Keratinocyte (primary cell): Measurements from ENCODE around the gene CXCR2. TPM values are rescaled to one million over a fixed set of nuclear protein-coding genes. Genes with fewer than 3 reads are reported as not detected.
A peak's percentile ranks its signal among the peaks of the same experiment; 100 is the strongest.

ENCODE experiments used
- DNase-seq: peaks from one replicate; pipeline ENCODE4 v3.0.0-alpha.2; 2011; ENCODE audit warnings: low read depth, missing footprints, low spot score
- FAIRE-seq: peaks from 2 replicates; lab custom pipeline; 2011; peaks lifted over from hg19 to GRCh38; lab: Jason Lieb, UNC
- H2AFZ ChIP-seq: 2 replicates; pipeline ENCODE4 v1.6.0; 2012; ENCODE audit warnings: low read length, control low read depth, inconsistent platforms; ENCODE audit not compliant: control insufficient read depth
- H3K27ac ChIP-seq: 2 replicates; pipeline ENCODE4 v1.5.1; 2011; ENCODE audit warnings: low read length; ENCODE audit not compliant: control insufficient read depth, insufficient read depth
- H3K27me3 ChIP-seq: 3 replicates; pipeline ENCODE4 v1.6.0; 2011; ENCODE audit warnings: low read length; ENCODE audit not compliant: control insufficient read depth, insufficient read depth; ENCODE audit errors: extremely low read depth
- H3K36me3 ChIP-seq, 2 experiments: 2 replicates in 1 of 2; 3 replicates in 1 of 2; pipeline ENCODE4 v1.5.1; 2011; ENCODE audit warnings: low read length in 2 of 2, mild to moderate bottlenecking in 1 of 2; ENCODE audit not compliant: control insufficient read depth in 2 of 2, insufficient read depth in 2 of 2; ENCODE audit errors: extremely low read depth in 1 of 2
- H3K4me1 ChIP-seq: 3 replicates; pipeline ENCODE4 v1.5.1; 2011; ENCODE audit warnings: low read length; ENCODE audit not compliant: control insufficient read depth, insufficient read depth; ENCODE audit errors: extremely low read depth
- H3K4me2 ChIP-seq: 3 replicates; pipeline ENCODE4 v1.6.0; 2011; ENCODE audit warnings: low read depth, low read length; ENCODE audit not compliant: control insufficient read depth, insufficient read depth; ENCODE audit errors: extremely low read depth
- H3K4me3 ChIP-seq, 3 experiments: fragments of 200-600 bp in 1 of 3; sonication (generic) in 1 of 3; 2 replicates in 2 of 3; 3 replicates in 1 of 3; pipeline ENCODE4 v1.5.1; 2011 to 2016; ENCODE audit warnings: low read length in 3 of 3, mild to moderate bottlenecking in 3 of 3, control low read depth in 2 of 3, inconsistent platforms in 1 of 3, low read depth in 1 of 3, mixed read lengths in 1 of 3, mixed run types in 1 of 3, moderate library complexity in 1 of 3; ENCODE audit not compliant: control insufficient read depth in 2 of 3, insufficient read depth in 2 of 3; ENCODE audit errors: extremely low read depth in 1 of 3
- H3K79me2 ChIP-seq: 2 replicates; pipeline ENCODE4 v1.6.0; 2012; ENCODE audit warnings: low read length; ENCODE audit not compliant: control insufficient read depth, insufficient read depth
- H3K9ac ChIP-seq: 3 replicates; pipeline ENCODE4 v1.6.0; 2011; ENCODE audit warnings: low read length; ENCODE audit not compliant: control insufficient read depth, insufficient read depth; ENCODE audit errors: extremely low read depth
- H3K9me1 ChIP-seq: 3 replicates; pipeline ENCODE4 v1.6.0; 2011; ENCODE audit warnings: low read length; ENCODE audit not compliant: control insufficient read depth, insufficient read depth; ENCODE audit errors: extremely low read depth
- H3K9me3 ChIP-seq: 2 replicates; pipeline ENCODE4 v1.5.1; 2012; ENCODE audit warnings: low read depth, low read length; ENCODE audit not compliant: control insufficient read depth
- H4K20me1 ChIP-seq: 3 replicates; pipeline ENCODE4 v1.6.0; 2011; ENCODE audit warnings: low read length; ENCODE audit not compliant: control insufficient read depth, insufficient read depth; ENCODE audit errors: extremely low read depth
- EZH2 ChIP-seq: IDR thresholded peaks from one replicate; pipeline ENCODE4 v1.6.1; 2012; ENCODE audit warnings: inconsistent platforms, mild to moderate bottlenecking, low read length, moderate library complexity
- dilution Hi-C: fragments of 300-500 bp; cut with MboI; formaldehyde crosslinking; loops from one replicate; pipeline ENCODE4 v1.7.0; 2020; ENCODE audit warnings: low sequenced_read_pairs; ENCODE audit not compliant: extremely low pct_ligation_motif_present
- polyA plus RNA-seq, 5 experiments: library from polyadenylated mRNA; depleted of rRNA in 3 of 5; stranded (reverse) in 3 of 5; stranded (forward) in 1 of 5; unstranded in 1 of 5; fragments of >200 nt; gene quantifications; 1 replicate in 1 of 5; 2 replicates in 3 of 5; 3 replicates in 1 of 5; pipeline versions ENCODE4 v1.2.1 to v1.2.3, GENCODE V29; 2011 to 2012; ENCODE audit warnings: missing spikeins in 2 of 5, low read depth in 1 of 5, low replicate concordance in 1 of 5
- TF ChIP-seq, protein P1 (sequence below), 3 experiments: IDR thresholded peaks in 1 of 3; conservative IDR thresholded peaks in 1 of 3; optimal IDR thresholded peaks in 1 of 3; 2 replicates in 2 of 3; 3 replicates in 1 of 3; pipeline versions ENCODE3 to v1.5.1; 2011; ENCODE audit warnings: low read length in 3 of 3, mild to moderate bottlenecking in 3 of 3, moderate library complexity in 2 of 3, control low read depth in 1 of 3, inconsistent platforms in 1 of 3; ENCODE audit not compliant: insufficient read depth in 2 of 3; ENCODE audit errors: extremely low read depth in 1 of 3

The CXCR2 gene
- polyA plus RNA-seq, 1 donor (not counting 4 experiments of a cell fraction or from before 2014, with no cell fraction given) = 1.4 TPM

DNA sequence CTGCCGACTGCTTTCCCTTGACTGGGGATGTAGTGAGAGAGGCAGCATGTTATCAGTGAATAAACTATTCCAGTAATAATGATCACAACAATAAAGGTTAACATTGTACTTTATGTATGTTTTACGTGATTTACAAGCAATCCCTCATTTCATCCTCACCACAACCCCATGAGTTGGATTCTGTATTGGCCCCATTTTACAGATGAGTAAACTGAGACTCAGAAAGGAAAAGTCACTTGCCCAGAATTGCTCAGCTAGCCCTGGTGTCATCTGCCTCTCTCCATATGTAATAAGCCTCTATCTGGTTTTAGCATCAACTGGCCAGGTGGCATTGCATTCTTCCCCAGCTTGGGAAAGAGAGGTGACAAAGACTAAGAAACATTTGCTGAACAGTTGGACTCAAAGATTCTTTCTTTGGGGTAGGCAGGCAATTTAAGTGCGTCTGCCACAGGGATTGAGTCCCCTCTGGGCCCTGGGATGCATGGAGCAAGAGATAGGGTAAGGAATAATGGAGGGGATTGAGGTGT lies 2.2 kb downstream of the CXCR2 start:
- no peaks in the 10 kb centered on the region for H4K20me1 ChIP-seq
- no peak for FAIRE-seq
- TF ChIP-seq, protein P1, sequence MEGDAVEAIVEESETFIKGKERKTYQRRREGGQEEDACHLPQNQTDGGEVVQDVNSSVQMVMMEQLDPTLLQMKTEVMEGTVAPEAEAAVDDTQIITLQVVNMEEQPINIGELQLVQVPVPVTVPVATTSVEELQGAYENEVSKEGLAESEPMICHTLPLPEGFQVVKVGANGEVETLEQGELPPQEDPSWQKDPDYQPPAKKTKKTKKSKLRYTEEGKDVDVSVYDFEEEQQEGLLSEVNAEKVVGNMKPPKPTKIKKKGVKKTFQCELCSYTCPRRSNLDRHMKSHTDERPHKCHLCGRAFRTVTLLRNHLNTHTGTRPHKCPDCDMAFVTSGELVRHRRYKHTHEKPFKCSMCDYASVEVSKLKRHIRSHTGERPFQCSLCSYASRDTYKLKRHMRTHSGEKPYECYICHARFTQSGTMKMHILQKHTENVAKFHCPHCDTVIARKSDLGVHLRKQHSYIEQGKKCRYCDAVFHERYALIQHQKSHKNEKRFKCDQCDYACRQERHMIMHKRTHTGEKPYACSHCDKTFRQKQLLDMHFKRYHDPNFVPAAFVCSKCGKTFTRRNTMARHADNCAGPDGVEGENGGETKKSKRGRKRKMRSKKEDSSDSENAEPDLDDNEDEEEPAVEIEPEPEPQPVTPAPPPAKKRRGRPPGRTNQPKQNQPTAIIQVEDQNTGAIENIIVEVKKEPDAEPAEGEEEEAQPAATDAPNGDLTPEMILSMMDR (optimal IDR thresholded peaks at IDR 0.05 in 1 of 3, IDR thresholded peaks at IDR 0.05 in 1 of 3, conservative IDR thresholded peaks at IDR 0.05 in 1 of 3; ENCODE audit: extremely low read depth in 1 of 3, insufficient read depth in 2 of 3, low read length in 3 of 3) = no peak
- no peak for TF ChIP-seq EZH2

DNA sequence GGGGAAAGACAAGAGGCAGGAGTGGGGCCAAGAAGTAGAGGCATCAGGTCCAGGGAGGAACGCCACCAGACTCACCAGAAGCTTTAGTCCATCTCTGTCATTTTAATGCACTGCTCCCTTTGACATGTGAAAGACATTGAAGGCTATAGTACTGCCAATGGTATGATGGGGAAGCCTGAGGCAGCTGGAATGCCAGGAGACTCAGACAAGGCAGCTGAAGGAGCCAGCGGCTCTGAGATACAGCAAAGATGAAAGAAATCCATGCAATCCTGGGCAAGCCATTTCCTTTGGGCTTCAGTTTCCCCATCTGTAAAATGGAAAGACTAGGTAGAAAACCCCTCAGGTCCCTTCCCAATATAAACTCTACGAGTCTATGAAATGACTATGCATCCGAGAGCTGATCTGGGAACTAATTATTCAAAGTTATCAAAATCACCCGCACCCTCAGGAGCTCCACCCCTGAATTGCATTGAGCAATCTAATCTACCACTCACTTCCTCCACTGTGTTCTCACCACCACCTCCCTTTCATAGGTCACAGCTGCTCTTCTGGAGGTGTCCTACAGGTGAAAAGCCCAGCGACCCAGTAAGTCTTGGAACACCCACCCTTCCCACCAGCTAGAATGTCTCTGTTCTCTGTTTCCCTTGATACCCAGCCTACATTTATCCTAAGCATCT lies 3.1 kb downstream of the CXCR2 start:
- Histone ChIP-seq H4K20me1 (no peaks in the 10 kb centered on the region), H3K79me2 (no peaks in the 10 kb centered on the region), H3K4me3 (no peak overlapping the region), H3K4me2 (peak overlapping the region; percentile 2), H3K9me1 (no peaks in the 10 kb centered on the region), H2AFZ (no peak overlapping the region), H3K9me3 (no peaks in the 10 kb centered on the region), H3K27ac (no peak overlapping the region), H3K9ac (no peak overlapping the region), H3K27me3 (no peaks in the 10 kb centered on the region), H3K4me1 (peaks cover 31% of the 10 kb centered on the region), H3K36me3 (no peaks in the 10 kb centered on the region)
- DNase-seq = no peak
- dilution Hi-C loops = no loop called here
- no peak for TF ChIP-seq EZH2
- TF ChIP-seq, protein P1 (optimal IDR thresholded peaks at IDR 0.05 in 1 of 3, IDR thresholded peaks at IDR 0.05 in 1 of 3, conservative IDR thresholded peaks at IDR 0.05 in 1 of 3; ENCODE audit: extremely low read depth in 1 of 3, insufficient read depth in 2 of 3, low read length in 3 of 3) = no peak
- no peak for FAIRE-seq

More for the DNA sequence above, 2.2 kb downstream of the CXCR2 start:
- Histone ChIP-seq H3K36me3 (no peaks in the 10 kb centered on the region), H2AFZ (no peak overlapping the region), H3K9me1 (no peaks in the 10 kb centered on the region), H3K4me1 (peaks cover 31% of the 10 kb centered on the region), H3K79me2 (no peaks in the 10 kb centered on the region), H3K27me3 (no peaks in the 10 kb centered on the region), H3K27ac (no peak overlapping the region), H3K9me3 (no peaks in the 10 kb centered on the region), H3K4me3 (no peak overlapping the region), H3K4me2 (no peak overlapping the region), H3K9ac (no peak overlapping the region)
- dilution Hi-C loops = no loop called here
- no peak for DNase-seq
